GM21515 (cell line): ENCODE results near the gene TPSG1.
"Not testable (repeated sequence)": the region's sequence is repeated elsewhere in the genome, so short reads cannot be mapped to it uniquely, and the experiment has no call there.

Experiments used
- ATAC-seq: cut with Tn5 transposase; IDR thresholded peaks from one replicate; pipeline ENCODE4 v1.9.1; 2021; ENCODE audit not compliant: unreplicated experiment

Gene TPSG1

GRCh38 chr16:1257561-1258224, 32.6 kb upstream of the TPSG1 start:
- no peak for ATAC-seq

- ATAC-seq: no peak
These were observed 31.8 kb upstream of the TPSG1 start for GRCh38 chr16:1256874-1257322.

DNA sequence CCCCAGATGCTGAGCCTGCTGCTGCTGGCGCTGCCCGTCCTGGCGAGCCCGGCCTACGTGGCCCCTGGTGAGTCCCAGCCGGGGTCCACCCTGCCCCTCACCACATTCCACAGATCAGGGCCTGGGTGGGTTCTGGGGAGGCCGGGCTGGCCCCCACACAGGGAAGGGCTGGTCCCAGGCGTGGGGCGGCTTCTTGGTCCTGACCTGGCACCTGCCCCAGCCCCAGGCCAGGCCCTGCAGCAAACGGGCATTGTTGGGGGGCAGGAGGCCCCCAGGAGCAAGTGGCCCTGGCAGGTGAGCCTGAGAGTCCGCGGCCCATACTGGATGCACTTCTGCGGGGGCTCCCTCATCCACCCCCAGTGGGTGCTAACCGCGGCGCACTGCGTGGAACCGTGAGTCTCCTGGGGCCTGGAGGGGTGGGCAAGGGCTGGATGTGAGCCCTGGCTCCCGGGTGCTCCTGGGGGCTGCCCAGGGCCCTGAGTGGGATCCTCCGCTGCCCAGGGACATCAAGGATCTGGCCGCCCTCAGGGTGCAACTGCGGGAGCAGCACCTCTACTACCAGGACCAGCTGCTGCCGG, 31.3 kb upstream of the TPSG1 start:
- not testable (repeated sequence) for ATAC-seq

DNA sequence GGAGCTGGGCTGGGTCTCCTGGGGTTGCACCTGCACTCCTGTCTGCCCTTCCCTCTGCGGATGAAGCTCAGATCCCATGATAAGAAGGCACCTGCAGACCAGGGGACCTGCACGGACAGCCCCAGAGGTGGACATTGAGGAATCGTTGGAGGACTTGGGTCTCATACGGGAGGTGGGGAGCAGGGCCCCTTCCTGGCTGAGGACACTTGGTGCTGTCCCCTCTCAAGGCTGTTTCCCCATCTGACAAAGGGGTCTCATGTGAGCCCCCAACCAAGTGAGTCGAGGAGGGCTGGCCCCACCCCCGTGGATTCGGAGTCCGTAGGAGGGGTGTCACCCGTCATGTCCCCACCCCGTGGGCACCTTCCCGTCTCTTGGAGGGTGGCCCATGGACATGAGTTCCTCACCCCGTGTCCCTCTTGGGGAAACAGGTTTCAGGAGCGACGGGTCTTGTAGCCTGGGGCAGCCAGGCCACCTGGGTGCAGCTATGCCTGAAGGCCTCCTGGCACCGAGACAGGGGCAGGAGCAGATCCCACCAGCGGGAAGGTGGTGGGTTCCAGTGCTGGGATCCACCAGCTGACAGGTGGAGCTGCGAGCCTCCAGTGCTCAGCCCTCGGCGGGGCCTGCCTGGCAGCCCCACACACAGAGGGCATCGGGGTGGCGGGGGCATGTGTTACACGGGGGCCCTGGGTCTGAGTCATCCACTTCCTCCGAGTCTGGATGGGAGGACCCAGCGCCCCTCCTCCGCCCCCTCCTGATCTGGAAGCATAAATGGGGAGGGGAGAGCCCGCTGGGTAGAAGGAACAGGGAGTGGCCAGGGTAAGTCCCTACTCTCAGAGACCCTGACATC, 30.4 kb upstream of the TPSG1 start, which contains the start of gene TPSD1:
Gene TPSD1, plus strand, starts transcription at position 794 of the 847 bp plus-strand sequence. CDS start 212 bp downstream, outside the sequence.
- not testable (repeated sequence) for ATAC-seq

DNA sequence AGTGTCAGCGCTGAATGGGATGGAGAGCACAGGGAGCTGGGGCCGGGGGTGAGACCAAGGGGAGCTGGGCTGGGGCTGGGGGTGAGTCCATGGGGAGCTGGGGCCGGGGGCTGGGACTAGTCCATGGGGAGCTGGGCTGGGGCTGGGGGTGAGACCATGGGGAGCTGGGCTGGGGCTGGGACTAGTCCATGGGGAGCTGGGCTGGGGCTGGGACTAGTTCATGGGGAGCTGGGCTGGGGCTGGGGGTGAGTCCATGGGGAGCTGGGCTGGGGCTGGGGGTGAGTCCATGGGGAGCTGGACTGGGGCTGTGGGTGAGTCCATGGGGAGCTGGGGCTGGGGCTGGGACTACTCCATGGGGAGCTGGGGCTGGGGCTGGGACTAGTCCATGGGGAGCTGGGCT, 29.8 kb upstream of the TPSG1 start:
- not testable (repeated sequence) for ATAC-seq

DNA sequence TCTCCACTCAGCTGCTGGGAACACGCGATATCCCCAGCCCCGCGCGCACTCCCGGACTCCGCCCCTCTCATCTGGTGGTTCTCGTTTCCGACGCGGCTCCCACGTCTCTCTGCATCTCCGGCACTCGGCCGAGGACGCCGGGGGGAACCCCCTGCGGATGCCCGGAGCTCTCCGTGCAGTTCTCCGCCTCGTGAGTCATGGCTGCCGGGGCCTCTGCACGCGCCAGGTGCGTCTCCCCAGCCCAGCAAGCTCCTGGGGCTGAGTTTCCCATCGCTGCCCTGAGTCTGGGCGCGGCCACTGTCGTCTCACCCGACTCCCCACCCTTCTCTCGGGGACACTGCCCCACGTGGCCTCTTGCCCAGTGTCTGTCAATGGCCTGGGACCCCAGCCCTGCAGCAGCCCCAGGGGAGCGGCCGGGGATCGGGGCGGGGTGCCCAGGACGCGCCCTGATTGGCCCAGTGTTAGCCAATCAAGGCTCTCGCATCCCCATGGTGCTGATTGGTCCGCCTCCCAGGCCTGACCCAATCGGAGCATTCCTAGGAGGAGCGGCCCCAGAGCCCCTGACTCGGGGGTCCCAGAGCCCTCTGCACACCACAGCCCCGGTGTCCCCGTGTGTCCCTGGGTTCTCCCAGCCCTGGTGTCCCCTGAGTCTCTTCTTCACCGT, 28.8 kb upstream of the TPSG1 start:
- ATAC-seq: not testable (repeated sequence)

DNA sequence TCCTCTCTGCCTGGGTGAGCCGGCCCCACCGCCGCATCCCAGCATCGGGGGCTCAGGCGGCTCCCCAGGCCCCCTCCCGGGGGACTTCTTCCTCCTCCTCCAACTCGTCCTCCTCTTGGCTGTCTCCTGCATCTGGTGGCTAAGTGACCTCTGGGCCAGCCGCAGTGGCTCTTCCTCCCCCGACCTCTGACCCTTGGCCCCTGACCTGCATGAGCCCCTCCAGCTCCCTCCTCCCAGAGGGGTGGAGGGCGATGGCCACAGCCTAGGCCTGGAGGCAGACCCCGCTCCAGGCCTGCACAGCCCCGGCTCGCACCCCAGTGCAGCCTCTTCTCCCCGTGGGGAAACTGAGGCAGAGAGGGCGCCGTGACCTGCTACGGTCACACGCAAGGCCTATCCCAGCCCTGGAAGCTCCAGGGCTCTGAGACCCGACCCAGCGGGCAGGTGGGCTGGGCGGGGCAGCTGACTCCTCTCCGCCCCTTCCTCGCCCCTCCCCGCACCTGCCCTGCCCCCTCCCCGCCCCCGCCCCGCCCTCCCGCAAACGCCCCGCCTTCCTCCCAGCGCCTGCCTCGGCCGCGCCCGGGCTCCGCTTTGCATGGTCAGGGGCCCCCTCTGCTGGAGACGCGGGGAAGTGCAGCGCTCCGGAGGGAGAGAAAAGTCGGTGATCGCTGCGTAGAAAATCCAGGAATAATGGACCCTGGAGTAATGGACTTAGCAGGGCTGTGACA, 24.1 kb upstream of the TPSG1 start:
- ATAC-seq: not testable (repeated sequence)

- not testable (repeated sequence) for ATAC-seq
These were observed 23.0 kb upstream of the TPSG1 start for GRCh38 chr16:1247903-1248537.

GRCh38 chr16:1245452-1246020, 20.5 kb upstream of the TPSG1 start:
- ATAC-seq: no peak

DNA sequence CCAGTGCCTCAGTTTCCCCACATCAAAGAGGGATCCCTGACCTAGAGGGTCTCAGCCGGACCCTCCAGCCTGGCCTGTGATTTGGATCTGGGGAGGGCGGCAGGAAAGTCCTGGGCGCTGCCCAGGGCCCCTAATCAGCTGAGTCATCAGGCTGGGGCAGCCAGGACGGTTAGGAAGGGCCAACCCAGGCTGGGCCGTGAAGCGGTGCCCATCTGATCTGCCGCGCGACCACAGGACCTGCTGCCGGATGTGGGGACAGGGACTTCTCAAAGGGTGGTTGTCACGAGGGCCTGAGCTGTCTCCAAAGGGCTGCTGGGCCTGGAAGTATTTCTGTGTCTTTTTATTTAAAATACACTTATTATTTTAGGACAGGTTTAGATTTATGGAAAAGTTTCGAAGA, 19.8 kb upstream of the TPSG1 start:
- ATAC-seq: no peak

- not testable (repeated sequence) for ATAC-seq
These were observed 19.1 kb upstream of the TPSG1 start for GRCh38 chr16:1243907-1244850.

DNA sequence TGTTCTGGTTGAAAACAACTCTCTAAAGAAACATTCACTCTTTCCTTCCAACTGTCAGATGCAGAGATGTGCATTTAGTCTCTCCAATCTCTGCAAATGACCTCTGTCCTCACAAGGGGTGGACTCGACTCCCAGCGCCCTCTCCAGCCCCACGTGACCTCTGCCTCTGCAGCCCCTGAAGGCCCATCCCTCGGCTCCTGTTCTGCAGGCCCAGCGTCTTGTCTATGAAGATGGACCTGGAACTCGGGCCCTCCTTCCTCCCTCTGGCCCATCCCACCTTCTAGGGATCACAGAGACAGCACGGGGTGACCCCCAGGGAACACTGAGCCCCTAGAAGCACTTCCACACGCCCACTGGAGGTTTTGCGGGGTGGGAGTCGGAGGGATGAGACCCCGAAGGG, 18.3 kb upstream of the TPSG1 start:
- not testable (repeated sequence) for ATAC-seq

GRCh38 chr16:1241081-1241480, 16.0 kb upstream of the TPSG1 start:
- ATAC-seq: not testable (repeated sequence)

DNA sequence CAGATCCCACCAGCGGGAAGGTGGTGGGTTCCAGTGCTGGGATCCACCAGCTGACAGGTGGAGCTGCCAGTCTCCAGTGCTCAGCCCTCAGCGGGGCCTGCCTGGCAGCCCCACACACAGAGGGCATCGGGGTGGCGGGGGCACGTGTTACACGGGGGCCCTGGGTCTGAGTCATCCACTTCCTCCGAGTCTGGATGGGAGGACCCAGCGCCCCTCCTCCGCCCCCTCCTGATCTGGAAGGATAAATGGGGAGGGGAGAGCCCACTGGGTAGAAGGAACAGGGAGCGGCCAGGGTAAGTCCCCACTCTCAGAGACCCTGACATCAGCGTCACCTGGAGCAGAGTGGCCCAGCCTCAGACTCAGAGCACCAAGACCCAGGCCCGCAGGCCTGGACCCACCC, 15.4 kb upstream of the TPSG1 start, which contains the start of gene TPSAB1:
Gene TPSAB1, plus strand, starts transcription at position 270 of the 400 bp plus-strand sequence. CDS start 234 bp downstream, outside the sequence.
- not testable (repeated sequence) for ATAC-seq

DNA sequence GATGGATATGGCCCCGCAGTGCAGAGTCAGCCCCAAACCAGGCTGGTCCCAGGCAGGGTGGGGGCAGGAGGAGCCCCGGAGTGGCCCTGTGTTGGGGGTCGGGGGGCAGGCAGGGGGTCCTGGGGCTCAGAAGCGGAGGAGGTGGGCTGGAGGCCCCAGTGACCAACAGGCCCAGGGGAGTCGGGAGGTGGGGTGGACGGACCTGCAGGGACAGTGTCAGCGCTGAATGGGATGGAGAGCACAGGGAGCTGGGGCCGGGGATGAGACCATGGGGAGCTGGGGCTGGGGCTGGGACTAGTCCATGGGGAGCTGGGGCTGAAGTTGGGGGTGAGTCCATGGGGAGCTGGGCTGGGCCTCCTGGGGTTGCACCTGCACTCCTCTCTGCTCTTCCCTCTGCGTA, 14.5 kb upstream of the TPSG1 start:
- not testable (repeated sequence) for ATAC-seq

GRCh38 chr16:1238909-1239308, 13.8 kb upstream of the TPSG1 start:
- not testable (repeated sequence) for ATAC-seq

- no peak for ATAC-seq
These were observed 12.9 kb upstream of the TPSG1 start for GRCh38 chr16:1237990-1238389.

DNA sequence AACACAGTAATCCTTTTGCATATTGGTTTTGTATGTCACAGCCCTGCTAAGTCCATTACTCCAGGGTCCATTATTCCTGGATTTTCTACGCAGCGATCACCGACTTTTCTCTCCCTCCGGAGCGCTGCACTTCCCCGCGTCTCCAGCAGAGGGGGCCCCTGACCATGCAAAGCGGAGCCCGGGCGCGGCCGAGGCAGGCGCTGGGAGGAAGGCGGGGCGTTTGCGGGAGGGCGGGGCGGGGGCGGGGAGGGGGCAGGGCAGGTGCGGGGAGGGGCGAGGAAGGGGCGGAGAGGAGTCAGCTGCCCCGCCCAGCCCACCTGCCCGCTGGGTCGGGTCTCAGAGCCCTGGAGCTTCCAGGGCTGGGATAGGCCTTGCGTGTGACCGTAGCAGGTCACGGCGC, 11.6 kb upstream of the TPSG1 start:
- ATAC-seq: not testable (repeated sequence)
